HuH-7 (cell line): Measurements from ENCODE around the gene DLG2.
A peak's percentile ranks its signal among the peaks of the same experiment; 100 is the strongest.

Source experiments
- DNase-seq: peaks from one replicate; pipeline ENCODE4 v3.0.0; 2011; ENCODE audit warnings: low spot score

The DLG2 gene

DNA sequence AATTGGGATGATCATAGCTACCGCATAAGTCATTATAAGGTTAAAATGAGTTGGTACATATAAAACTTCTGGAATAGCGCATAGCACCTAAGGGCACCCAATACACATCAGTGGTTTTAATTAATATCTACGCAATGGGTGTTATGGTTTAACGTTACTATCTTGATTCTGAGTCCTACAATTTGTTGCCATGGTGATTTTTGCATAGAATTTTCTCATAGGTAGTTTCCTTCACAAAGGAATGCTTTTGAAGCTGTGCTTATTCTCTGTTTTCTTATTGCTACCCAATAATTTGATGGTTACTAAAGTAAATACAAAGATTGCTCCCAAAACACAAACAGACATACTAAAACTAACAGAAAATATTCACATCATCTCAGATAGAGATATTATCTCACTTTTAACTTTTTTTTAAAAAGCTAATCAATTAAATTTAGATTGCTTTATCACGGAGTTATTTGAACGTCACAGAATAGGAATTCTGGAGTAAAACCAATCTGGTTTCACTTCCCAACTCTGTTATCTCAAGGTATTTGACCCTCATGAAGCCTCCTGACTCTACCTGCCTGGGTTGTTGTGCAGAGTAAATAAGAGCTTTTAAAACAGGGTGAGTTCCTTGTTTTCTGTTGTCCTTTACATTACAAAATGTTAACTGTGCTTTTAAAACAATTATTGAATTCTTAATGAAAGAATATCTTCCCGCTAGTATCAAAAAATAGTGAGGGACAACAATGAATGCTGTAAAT, 1705.5 kb downstream of the DLG2 start:
- DNase-seq, result no peak

DNA sequence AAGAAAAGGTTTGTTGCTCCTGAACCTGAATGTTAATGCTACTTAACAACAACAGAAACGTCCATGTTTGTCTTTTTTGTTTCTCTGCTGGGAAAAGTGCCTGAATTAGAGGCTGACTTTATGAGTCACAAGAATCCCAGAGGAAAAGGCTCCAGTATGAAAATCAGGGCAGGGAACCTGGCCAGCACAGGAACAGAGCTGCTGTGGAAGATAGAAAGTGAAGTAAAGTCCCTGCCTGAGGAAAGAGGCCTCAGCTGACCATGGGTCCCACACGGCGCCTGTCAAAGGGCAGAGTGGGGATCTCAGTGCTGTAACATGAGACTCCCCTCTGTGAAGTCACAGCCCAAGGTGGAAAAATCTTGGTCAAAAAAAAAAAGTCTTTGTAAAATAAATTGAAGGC, 1708.7 kb downstream of the DLG2 start:
- DNase-seq, result no peak

- no peak for DNase-seq
These were observed 1712.1 kb downstream of the DLG2 start for GRCh38 chr11:83914995-83915394.

DNA sequence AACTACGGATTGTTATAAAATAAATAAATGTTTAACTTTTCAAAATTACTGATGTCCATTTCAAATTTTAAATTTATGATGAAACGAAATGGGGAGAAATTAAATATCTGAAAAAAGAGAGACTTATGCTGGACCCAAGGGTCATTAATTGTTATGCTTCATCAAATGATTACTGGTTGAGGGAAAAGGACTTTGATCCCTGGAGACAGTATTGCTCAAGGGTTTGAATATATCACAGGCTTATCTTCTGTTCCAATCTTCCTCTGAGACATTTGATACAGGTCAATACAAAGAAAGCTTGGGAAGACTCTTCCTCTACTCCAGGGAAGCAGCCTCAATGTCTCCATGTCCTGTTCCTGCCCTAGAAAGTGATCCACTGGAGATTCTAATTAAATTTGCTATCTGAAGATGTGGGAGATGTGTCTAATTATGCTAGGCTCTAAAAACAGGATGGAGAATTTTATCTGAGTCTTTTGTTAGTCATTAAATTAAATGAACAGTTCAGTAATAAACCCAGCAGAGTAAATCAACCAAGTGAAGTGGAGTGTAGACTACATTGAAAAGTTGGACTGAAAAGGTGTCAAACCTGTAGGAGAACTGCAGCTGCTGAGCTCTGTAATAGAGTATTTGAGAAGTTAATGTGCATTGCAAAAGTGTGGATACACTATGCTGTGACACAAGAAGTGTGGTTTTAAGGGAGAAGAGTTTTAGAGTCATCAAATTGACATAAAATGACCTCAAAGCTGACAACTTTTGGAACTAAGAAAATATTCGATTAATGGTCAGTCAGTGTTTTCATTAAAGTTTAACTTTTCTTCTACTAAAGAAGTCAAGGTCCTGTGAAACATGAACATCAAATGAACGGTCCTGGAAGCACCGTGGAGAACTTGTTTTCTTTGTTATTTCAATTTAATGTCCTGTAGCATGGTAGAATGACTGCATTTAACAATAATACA, 1717.3 kb downstream of the DLG2 start:
- DNase-seq, result no peak

- no peak for DNase-seq
These were observed 1718.8 kb downstream of the DLG2 start for GRCh38 chr11:83908298-83908856.

- no peak for DNase-seq
These were observed 1731.6 kb downstream of the DLG2 start for GRCh38 chr11:83895516-83895915.

DNA sequence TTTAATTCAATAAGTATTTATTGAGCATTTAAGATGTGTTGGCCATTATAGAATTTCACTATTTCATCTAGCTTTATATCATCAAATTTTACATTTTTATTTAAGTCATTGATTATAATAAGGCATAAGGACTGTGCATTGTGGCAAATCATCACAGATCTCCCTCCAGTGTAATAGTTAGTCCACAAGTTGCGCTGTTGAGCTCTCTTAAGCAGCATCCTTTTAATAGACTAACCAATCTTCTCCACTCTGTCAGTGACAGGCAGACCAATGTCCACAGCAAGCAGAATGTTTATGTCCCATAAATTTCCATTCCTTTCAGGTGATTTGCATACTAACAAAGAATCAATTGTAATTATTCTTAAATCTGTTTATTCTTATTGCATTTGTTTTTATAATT, 1745.7 kb downstream of the DLG2 start:
- peak; percentile 1 for DNase-seq

- no peak for DNase-seq
These were observed 1756.1 kb downstream of the DLG2 start for GRCh38 chr11:83871054-83871453.

- no peak for DNase-seq
These were observed 1760.5 kb downstream of the DLG2 start for GRCh38 chr11:83866655-83867054.

DNA sequence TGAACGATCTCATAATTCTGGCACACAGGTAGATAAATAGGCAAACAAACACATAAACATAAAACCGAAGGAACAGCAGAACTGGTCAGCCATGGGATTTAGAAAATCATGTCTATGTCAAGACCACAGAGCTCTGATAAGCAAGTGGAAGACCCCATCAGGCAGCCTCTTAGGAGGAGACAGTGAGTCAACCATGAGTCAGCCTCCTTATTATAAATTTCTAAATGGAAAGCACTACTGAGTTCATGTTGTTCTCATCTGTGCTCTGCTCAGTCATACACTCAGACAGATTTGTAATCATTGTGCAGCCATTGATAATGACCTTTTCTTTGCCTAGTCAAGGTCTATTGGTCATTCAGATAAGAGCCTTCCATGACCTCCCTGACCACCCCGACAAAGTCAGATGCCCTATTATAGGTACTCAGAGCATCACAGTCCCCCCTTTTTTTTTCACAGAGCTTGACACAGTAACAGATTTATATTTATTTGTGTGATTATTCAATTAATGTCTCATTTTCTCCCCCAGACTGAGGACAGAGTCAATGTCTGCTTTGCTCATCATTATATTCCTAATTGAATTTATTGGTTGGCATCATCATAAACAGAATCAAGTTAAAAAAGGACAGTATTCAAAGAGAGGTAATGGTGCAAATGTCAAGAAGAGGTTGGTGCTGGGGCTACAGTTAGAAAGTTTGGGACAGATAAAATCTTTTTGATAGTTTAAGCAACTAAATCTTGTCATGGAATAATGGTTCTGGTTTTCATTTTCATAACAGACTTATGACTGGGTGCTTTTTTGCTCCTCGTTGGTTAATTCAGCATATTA, 1761.3 kb downstream of the DLG2 start:
- no peak for DNase-seq

DNA sequence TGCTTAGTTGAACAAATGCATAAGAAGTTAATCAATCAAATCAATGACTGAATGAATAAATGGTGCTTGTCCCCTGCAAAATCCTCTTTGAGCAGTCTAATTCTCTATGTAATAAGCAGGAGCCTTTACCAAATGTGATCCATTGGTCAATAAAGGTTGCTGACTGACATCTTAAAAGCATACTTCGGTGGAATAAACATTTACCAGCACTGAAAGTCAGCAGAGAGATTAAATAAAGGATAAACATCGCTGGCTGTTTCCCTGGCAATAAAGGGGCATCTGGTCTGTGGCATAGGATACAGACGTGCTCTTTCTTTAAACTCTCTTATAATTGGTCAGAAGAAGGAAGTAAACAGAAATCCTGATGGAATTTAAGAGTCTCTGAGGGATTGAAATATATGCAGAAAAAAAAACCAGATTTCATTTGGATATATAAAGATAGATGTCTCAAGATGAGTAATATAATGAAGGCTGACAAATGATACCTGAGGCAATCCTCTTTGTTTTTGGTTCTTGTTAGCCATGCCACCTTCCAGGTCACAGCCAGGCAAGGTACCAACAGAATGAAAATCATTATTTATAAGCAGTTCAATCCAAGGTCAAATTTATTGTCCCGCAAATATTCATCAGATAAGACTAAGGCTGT, 1762.6 kb downstream of the DLG2 start:
- no peak for DNase-seq

DNA sequence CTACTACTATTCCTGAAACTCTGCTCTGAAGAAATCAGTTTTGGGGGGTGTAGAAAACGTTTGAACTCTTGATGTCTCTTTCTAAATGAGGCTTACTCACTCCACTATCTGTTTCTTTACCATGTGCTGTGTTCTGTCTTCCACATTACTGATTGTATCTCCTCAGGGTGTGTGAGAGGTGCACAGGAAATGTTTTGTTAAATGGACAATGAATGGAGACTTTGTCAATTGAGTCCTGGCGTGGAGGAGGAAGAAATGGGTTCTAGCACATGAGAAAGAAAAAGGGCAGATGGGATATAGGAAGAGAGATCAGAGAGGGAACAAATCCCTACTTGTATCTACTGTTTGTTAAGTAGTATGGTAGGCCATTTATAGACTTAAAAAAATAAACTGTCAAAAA, 1763.9 kb downstream of the DLG2 start:
- DNase-seq, result no peak

- DNase-seq, result no peak
These were observed 1764.5 kb downstream of the DLG2 start for GRCh38 chr11:83862691-83863090.

GRCh38 chr11:83862033-83862432, 1765.1 kb downstream of the DLG2 start:
- DNase-seq, result no peak

GRCh38 chr11:83858694-83859093, 1768.5 kb downstream of the DLG2 start:
- no peak for DNase-seq

- DNase-seq, result no peak
These were observed 1771.9 kb downstream of the DLG2 start for GRCh38 chr11:83855237-83855636.

GRCh38 chr11:83852775-83853442, 1774.2 kb downstream of the DLG2 start:
- DNase-seq, result peak; percentile 16

GRCh38 chr11:83852012-83852411, 1775.1 kb downstream of the DLG2 start:
- no peak for DNase-seq

GRCh38 chr11:83847467-83848034, 1779.6 kb downstream of the DLG2 start:
- no peak for DNase-seq

DNA sequence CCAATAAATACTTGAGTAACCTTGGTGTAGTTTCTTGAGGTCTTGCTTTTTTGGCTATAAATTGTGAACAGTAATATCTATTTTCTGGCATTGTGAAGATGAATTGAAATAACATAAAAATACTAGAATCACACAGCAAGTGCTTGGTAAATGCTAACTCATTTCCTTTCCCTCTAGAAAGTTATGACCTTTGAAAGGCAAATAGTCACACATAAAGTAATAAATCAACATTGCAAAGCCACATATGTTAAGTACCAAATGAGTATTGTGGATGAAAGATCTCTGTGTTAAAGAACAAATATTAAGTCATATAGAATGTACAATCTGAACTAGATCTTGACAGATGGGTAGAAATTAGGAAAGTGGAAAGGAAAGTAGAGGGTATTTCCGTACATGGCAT, 1781.3 kb downstream of the DLG2 start:
- no peak for DNase-seq

DNA sequence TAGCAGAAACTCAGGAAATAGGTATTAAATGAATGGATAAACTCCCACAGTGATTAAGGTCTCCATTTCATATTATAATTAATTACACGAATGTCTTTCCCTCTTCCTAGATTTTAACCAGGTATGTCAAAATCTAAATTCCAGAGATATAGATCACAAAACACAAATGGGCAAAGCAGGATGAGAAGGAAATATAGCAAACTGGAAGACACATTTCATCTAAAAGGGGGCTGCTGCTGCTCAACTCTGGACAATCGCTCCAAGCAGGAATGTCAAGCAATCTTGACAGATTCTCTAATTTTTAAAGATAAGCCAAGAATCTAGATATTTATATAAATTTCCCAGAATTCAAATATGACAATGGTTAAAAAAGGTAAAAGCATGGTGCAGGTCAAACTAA, 1786.8 kb downstream of the DLG2 start:
- DNase-seq, result no peak
